OCI-LY7 (cell line): ENCODE results near the gene AUTS2. TPM values are rescaled to one million over a fixed set of nuclear protein-coding genes. Genes with fewer than 3 reads are reported as not detected.

ENCODE experiments used
- BruUV-seq: library from RNA; stranded (reverse); fragments of 400-500 nt; replicated peaks from 2 replicates; lab custom pipeline; 2021; lab: Mats Ljungman, UMichigan
- CTCF ChIA-PET: fragments of 300-600 bp; sonication (Branson Sonifier 250); formaldehyde crosslinking; loops from one replicate; lab custom pipeline; 2022; ENCODE audit warnings: antibody characterized with exemption; ENCODE audit not compliant: unreplicated experiment; lab: Charles Lee
- POLR2A ChIA-PET: fragments of 300-600 bp; sonication (Branson Sonifier 250); formaldehyde crosslinking; loops from one replicate; lab custom pipeline; 2022; ENCODE audit warnings: antibody characterized with exemption; lab: Charles Lee
- DNase-seq: peaks from one replicate; pipeline ENCODE4 v3.0.0-alpha.2; 2015; ENCODE audit warnings: low spot score
- H2AFZ ChIP-seq: fragments of 200-600 bp; sonication (generic), shearing (Covaris generic); 2 replicates; pipeline ENCODE4 v1.6.1; 2014; ENCODE audit warnings: mild to moderate bottlenecking, antibody characterized with exemption, low read length, moderate library complexity
- H3K27ac ChIP-seq: fragments of 200-600 bp; sonication (generic); 2 replicates; pipeline ENCODE4 v1.5.1; 2014; ENCODE audit warnings: mixed run types, low read depth, mild to moderate bottlenecking, moderate library complexity, low read length, inconsistent platforms; ENCODE audit not compliant: poor library complexity, severe bottlenecking
- H3K36me3 ChIP-seq: fragments of 200-600 bp; sonication (generic); 2 replicates; pipeline ENCODE4 v1.6.1; 2014; ENCODE audit warnings: mild to moderate bottlenecking, antibody characterized with exemption, low read length, moderate library complexity, mixed read lengths; ENCODE audit not compliant: insufficient read depth
- H3K4me1 ChIP-seq: fragments of 200-600 bp; sonication (generic); 2 replicates; pipeline ENCODE4 v1.5.1; 2014; ENCODE audit warnings: mild to moderate bottlenecking, low read length; ENCODE audit not compliant: insufficient read depth, poor library complexity, severe bottlenecking
- H3K4me2 ChIP-seq: fragments of 200-600 bp; sonication (generic); 2 replicates; pipeline ENCODE4 v1.6.1; 2014; ENCODE audit warnings: mild to moderate bottlenecking, low read length
- H3K4me3 ChIP-seq: fragments of 200-600 bp; sonication (generic); 2 replicates; pipeline ENCODE4 v1.5.1; 2014; ENCODE audit warnings: mild to moderate bottlenecking, low read depth, low read length; ENCODE audit not compliant: poor library complexity, severe bottlenecking
- H3K79me2 ChIP-seq: fragments of 200-600 bp; sonication (generic); 2 replicates; pipeline ENCODE4 v1.6.1; 2016; ENCODE audit warnings: low read depth, mild to moderate bottlenecking, low read length, moderate library complexity, mixed read lengths; ENCODE audit not compliant: insufficient read depth
- H3K9me2 ChIP-seq: fragments of 200-600 bp; sonication (generic); 2 replicates; pipeline ENCODE4 v1.6.1; 2016; ENCODE audit warnings: mild to moderate bottlenecking, low read length, mixed read lengths; ENCODE audit not compliant: insufficient read depth
- H3K9me3 ChIP-seq: fragments of 200-600 bp; sonication (generic); 2 replicates; pipeline ENCODE4 v1.6.1; 2014; ENCODE audit warnings: mild to moderate bottlenecking, mixed run types, low read length, mixed read lengths
- H4K20me1 ChIP-seq: fragments of 200-600 bp; sonication (generic); 2 replicates; pipeline ENCODE4 v1.6.1; 2014; ENCODE audit warnings: mild to moderate bottlenecking, antibody characterized with exemption, low read length, moderate library complexity, mixed read lengths; ENCODE audit not compliant: insufficient read depth
- EZH2phosphoT487 ChIP-seq: fragments of 200-600 bp; sonication (generic); IDR thresholded peaks from 2 replicates; pipeline ENCODE4 v1.6.1; 2018; ENCODE audit warnings: low read depth, borderline replicate concordance, mild to moderate bottlenecking, mixed run types, antibody characterized with exemption, low read length, moderate library complexity, mixed read lengths
- intact Hi-C: fragments of 100-400 bp; cut with micrococcal nuclease; formaldehyde crosslinking; loops from one replicate; pipeline ENCODE4 v1.10.0; 2022; ENCODE audit not compliant: unreplicated experiment
- total RNA-seq, 2 experiments: library from RNA; depleted of rRNA in 1 of 2; stranded (reverse); fragments of >200 nt in 1 of 2; shearing (Covaris generic) in 1 of 2; gene quantifications; 2 replicates each; pipeline ENCODE4 v1.2.3, GENCODE V29; 2014 to 2022
- TF ChIP-seq, protein P1 (sequence below): fragments of 200-600 bp; sonication (generic); conservative IDR thresholded peaks from 2 replicates; pipeline ENCODE4 v1.5.1; 2014; ENCODE audit warnings: mild to moderate bottlenecking, antibody characterized with exemption, low read length, moderate library complexity, mixed read lengths

AUTS2 gene
- total RNA-seq, 2 experiments from 2014 or later, result 37.9 to 78.5 TPM

DNA sequence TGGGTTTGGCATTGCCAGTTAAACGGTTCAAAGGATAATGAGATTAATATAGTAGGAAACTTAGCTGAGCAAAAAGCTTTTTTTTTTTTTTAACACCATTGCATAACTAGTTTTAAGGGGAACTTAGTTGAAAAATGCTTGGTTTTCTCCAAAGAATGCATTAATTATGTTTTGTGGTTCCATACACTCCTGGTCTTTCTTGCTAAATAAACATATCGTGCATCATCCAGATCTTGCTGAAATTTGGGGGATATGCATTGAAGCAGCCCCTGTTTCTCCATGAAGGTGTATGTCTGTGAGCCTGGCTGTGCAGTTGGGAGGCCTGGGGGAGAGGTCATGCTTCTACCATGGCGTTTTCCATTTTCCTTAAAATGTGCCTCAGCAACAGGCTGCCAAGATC is 975.4 kb downstream of the AUTS2 start:
- no peaks in the 10 kb centered on the region for H3K4me1 ChIP-seq
- H3K27ac ChIP-seq, result no peak overlapping the region
- DNase-seq, result no peak
- no TSS peak for BruUV-seq
- no peak overlapping the region for H2AFZ ChIP-seq
- H3K79me2 ChIP-seq, result no peaks in the 10 kb centered on the region
- no peaks in the 10 kb centered on the region for H3K36me3 ChIP-seq
- no peaks in the 10 kb centered on the region for H3K9me2 ChIP-seq
- H3K9me3 ChIP-seq, result no peaks in the 10 kb centered on the region
- CTCF ChIA-PET, result no interaction called here
- POLR2A ChIA-PET, result interaction anchor here (0.7 to 1.4 kb wide), 2 partner anchors 9 to 64 kb away, joined by 3 read pairs; no protein-coding TSS in a partner anchor
- H4K20me1 ChIP-seq, result no peaks in the 10 kb centered on the region
- H3K4me2 ChIP-seq, result no peak overlapping the region
- TF ChIP-seq EZH2phosphoT487, result no peak
- TF ChIP-seq, protein P1, sequence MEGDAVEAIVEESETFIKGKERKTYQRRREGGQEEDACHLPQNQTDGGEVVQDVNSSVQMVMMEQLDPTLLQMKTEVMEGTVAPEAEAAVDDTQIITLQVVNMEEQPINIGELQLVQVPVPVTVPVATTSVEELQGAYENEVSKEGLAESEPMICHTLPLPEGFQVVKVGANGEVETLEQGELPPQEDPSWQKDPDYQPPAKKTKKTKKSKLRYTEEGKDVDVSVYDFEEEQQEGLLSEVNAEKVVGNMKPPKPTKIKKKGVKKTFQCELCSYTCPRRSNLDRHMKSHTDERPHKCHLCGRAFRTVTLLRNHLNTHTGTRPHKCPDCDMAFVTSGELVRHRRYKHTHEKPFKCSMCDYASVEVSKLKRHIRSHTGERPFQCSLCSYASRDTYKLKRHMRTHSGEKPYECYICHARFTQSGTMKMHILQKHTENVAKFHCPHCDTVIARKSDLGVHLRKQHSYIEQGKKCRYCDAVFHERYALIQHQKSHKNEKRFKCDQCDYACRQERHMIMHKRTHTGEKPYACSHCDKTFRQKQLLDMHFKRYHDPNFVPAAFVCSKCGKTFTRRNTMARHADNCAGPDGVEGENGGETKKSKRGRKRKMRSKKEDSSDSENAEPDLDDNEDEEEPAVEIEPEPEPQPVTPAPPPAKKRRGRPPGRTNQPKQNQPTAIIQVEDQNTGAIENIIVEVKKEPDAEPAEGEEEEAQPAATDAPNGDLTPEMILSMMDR, result no peak
- H3K4me3 ChIP-seq, result no peak overlapping the region
- intact Hi-C loops, result no loop called here

DNA sequence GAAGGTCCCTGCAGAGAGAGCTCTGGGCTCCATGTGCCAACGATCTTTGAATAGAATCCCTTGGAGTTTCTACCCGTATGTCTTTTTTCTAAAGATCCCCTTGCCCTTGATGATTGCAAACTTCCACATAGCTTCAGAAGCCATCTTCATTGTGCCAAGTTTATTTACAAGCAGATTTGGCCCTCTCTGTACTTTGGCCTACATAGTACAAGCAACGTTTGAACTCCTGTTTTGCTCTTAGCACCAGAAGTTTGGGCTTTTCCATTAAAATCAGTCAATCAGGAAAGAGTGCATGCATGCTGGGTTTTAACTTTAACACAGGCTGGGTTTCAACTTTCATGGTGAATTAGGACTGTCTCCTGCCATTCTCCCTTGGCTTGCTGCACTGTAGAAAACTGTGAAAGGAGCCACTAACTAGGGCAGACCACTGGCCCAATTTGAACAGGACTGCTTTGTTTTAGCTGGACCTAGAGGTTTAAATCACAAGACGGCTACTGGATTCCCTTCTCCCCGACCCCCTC is 976.1 kb downstream of the AUTS2 start:
- no peaks in the 10 kb centered on the region for H3K9me3 ChIP-seq
- H2AFZ ChIP-seq, result no peak overlapping the region
- H3K9me2 ChIP-seq, result no peaks in the 10 kb centered on the region
- no peak overlapping the region for H3K4me3 ChIP-seq
- H3K4me1 ChIP-seq, result no peaks in the 10 kb centered on the region
- DNase-seq, result no peak
- no peaks in the 10 kb centered on the region for H3K36me3 ChIP-seq
- H3K27ac ChIP-seq, result no peak overlapping the region
- H3K79me2 ChIP-seq, result no peaks in the 10 kb centered on the region
- H4K20me1 ChIP-seq, result no peaks in the 10 kb centered on the region
- ChIA-PET POLR2A (no interaction called here), CTCF (no interaction called here)
- H3K4me2 ChIP-seq, result no peak overlapping the region
- intact Hi-C loops, result no loop called here
- no TSS peak for BruUV-seq
- TF ChIP-seq, protein P1, result no peak
- TF ChIP-seq EZH2phosphoT487, result no peak

DNA sequence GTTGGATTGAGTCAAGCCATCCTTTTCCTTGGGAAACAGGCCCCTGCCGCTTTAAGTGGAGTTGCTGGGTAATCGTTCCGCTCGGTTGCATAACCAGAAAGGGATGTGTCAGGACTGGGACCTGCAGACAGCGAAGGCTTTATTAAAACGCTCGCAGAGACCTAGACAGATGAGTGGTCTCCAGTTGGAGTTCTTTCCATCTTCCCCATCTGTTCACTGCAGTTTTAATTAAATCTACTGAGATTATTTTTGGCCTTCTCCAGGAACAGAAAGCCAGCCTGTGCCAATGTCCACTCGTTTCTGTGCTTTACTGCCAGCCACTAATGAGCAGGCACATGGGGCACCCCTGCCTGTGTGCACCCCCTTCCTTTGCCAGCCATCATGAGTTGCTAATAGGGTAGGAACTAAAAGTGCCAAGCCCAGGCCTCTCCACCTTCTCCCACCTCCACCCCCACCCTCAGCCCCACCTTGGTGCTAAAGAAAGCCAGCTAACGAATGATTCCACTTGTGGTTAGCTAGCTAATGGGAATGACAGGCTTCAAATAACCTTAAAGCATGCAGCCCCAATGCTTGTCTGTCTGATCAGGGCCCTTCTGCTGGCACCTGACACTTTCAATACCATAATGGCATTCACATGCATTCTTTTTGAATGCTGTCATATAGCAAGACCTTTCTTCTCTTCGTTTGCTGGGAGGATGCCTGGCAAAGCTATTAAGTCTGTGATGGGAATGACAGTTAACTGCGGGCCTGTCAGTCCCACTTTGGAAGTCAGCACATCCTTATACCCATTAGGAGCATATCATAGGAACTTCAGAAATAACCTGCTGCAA is 976.9 kb downstream of the AUTS2 start:
- DNase-seq, result no peak
- CTCF ChIA-PET, result interaction anchor here (0.6 kb wide), 1 partner anchor 698 kb away, joined by 4 read pairs; no protein-coding TSS in a partner anchor
- intact Hi-C loops, result no loop called here
- no peaks in the 10 kb centered on the region for H3K79me2 ChIP-seq
- no peak overlapping the region for H3K4me2 ChIP-seq
- BruUV-seq, result no TSS peak
- H4K20me1 ChIP-seq, result no peaks in the 10 kb centered on the region
- H3K4me3 ChIP-seq, result no peak overlapping the region
- no peaks in the 10 kb centered on the region for H3K36me3 ChIP-seq
- no peaks in the 10 kb centered on the region for H3K9me2 ChIP-seq
- no peaks in the 10 kb centered on the region for H3K9me3 ChIP-seq
- H3K4me1 ChIP-seq, result no peaks in the 10 kb centered on the region
- POLR2A ChIA-PET, result no interaction called here
- no peak overlapping the region for H3K27ac ChIP-seq
- TF ChIP-seq, protein P1, result no peak
- no peak for TF ChIP-seq EZH2phosphoT487
- no peak overlapping the region for H2AFZ ChIP-seq
